Activated CD8-positive, alpha-beta memory T cell treated with anti-CD3 and anti-CD28 coated beads for 1 hour (primary cell): Measurements from ENCODE around the gene MTHFD2L.
"Not testable (repeated sequence)": the region's sequence is repeated elsewhere in the genome, so short reads cannot be mapped to it uniquely, and the experiment has no call there.

ENCODE experiments used
- DNase-seq, 2 donors: peaks; one replicate each; pipeline ENCODE4 v3.0.0-alpha.2; 2020; ENCODE audit warnings: low read depth in 1 of 2; ENCODE audit errors: extremely low read depth in 1 of 2

The MTHFD2L gene

GRCh38 chr4:74157561-74158465 is at the start of gene MTHFD2L:
Gene MTHFD2L (plus strand): TSS chr4:74158118. CDS start chr4:74158139, 21 bp downstream.
- peak; percentile 49 to 67 for DNase-seq

- no peak for DNase-seq
These were observed 49.3 kb upstream of the MTHFD2L start for GRCh38 chr4:74108457-74109115.

GRCh38 chr4:74109116-74109869 is 48.6 kb upstream of the MTHFD2L start:
- no peak for DNase-seq

GRCh38 chr4:74109870-74110605 is 47.9 kb upstream of the MTHFD2L start:
- no peak for DNase-seq

- DNase-seq = no peak
These were observed 47.2 kb upstream of the MTHFD2L start for GRCh38 chr4:74110670-74111069.

- DNase-seq = no peak
These were observed 46.5 kb upstream of the MTHFD2L start for GRCh38 chr4:74111306-74111975.

GRCh38 chr4:74111990-74112389 is 45.9 kb upstream of the MTHFD2L start:
- no peak for DNase-seq

- no peak for DNase-seq
These were observed 45.4 kb upstream of the MTHFD2L start for GRCh38 chr4:74112399-74113105.

- no peak for DNase-seq
These were observed 43.7 kb upstream of the MTHFD2L start for GRCh38 chr4:74114234-74114633.

GRCh38 chr4:74117024-74117534 is 40.8 kb upstream of the MTHFD2L start:
- DNase-seq = no peak

GRCh38 chr4:74118600-74119338 is 39.1 kb upstream of the MTHFD2L start:
- DNase-seq = no peak

GRCh38 chr4:74120086-74120485 is 37.8 kb upstream of the MTHFD2L start:
- no peak for DNase-seq

GRCh38 chr4:74121643-74122579 is 36.0 kb upstream of the MTHFD2L start:
- no peak for DNase-seq

- DNase-seq = no peak
These were observed 34.7 kb upstream of the MTHFD2L start for GRCh38 chr4:74123065-74123728.

GRCh38 chr4:74125029-74125428 is 32.9 kb upstream of the MTHFD2L start:
- no peak for DNase-seq

- DNase-seq = no peak
These were observed 30.2 kb upstream of the MTHFD2L start for GRCh38 chr4:74127745-74128144.

GRCh38 chr4:74130843-74131242 is 27.1 kb upstream of the MTHFD2L start:
- DNase-seq = not testable (repeated sequence)
